HG03139 (cell line): ENCODE measurements around the gene ZNF20.

Source experiments
- ATAC-seq: cut with Tn5 transposase; IDR thresholded peaks from one replicate; pipeline ENCODE4 v1.9.1; 2021; ENCODE audit not compliant: unreplicated experiment

ZNF20 gene

GRCh38 chr19:12139885-12140544 lies at the start of gene ZNF20:
ZNF20 (minus strand) TSS chr19:12140350; CDS start chr19:12140182, 168 bp downstream.
- peak; percentile 89 for ATAC-seq

- ATAC-seq, result no peak
These were observed 47.5 kb upstream of the ZNF20 start for GRCh38 chr19:12187625-12188024.

- ATAC-seq, result no peak
These were observed 40.2 kb upstream of the ZNF20 start for GRCh38 chr19:12180377-12180776.

- no peak for ATAC-seq
These were observed 26.5 kb upstream of the ZNF20 start for GRCh38 chr19:12166626-12167025.

- ATAC-seq, result no peak
These were observed 23.7 kb upstream of the ZNF20 start for GRCh38 chr19:12163826-12164225.

DNA sequence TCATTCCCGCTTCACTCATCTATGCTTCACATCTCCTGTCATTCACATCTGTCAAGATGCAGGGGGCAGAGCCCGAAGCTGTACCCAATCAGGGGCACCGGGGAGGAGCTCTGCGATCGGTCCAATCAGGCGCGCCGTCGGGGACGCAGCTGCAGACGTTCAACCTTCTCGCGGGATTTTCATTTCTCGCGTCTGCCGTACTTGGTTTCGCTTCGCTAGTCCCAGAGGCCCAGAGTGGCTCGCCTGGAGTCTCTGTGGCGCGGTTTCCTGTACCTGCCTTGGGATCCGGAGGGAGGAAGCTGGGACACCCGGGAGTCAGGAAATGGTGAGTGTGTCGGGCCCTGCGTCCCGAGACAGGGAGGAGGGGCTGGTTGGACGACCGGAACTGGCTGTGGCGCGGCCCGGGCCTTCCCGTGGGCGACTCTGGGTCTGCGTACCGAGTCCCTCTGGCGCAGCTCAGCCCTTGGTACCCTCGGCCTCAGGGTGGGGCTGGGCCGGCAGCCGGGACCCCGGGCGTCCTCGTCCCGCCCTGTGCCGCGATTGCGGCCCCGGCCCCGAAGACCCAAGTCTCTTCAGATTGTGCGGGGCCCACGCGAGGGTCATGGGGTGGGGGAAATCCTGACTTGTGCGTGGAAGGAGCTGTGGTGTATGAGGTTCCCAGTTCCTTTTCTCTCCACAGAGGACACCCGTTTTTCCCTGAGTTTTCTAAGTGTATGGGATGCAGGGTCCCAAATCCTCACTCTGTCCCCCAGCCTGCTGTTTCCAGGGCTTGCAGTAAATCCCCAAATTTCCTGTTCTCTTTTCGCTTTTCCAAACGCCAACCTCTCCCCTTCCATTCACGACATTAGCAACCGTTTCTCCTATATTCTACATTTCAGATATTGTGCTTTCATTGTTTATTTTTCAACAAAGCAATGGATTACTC lies 23.0 kb upstream of the ZNF20 start, which contains the start of gene ZNF136:
Gene ZNF136 (plus strand): TSS at position 215 of the 925 bp plus-strand sequence. CDS start 108 bp downstream, at position 323.
- peak; percentile 87 for ATAC-seq

GRCh38 chr19:12162513-12162881 lies 22.3 kb upstream of the ZNF20 start:
- ATAC-seq, result no peak

DNA sequence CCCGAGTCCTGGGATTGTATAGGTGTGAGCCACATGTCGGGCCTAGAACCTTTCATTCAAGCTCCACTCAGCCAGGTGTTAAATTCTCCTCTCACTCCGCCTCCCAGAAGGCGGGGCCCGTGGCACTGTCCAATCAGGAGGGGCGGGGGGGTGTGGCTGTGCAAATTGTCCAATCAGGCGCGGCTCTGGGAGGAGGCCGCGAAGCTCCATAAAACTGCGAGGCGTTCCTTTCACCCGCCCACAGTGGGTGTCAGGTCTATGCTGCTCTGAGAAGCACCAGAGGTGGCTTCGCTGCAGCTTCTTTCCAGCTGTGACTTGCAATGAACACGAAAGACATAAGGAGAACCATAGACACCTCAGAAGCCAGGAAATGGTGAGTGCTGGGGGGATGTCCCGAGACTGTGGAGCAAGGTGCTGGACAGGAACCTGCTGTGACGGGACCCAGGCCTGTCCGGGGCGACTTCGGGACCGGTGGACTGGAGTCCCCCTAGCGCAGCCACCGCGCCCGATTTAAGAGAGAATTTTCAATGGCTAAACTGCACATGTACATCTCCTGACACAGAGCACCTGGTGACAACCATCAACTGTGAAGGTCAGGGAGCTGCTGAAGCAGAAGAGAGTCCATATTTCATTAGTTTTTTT lies 19.7 kb upstream of the ZNF20 start:
- ATAC-seq, result no peak

- ATAC-seq, result no peak
These were observed 16.3 kb upstream of the ZNF20 start, which contains the start of gene ZNF625 for GRCh38 chr19:12156223-12157058. ZNF625 (minus strand) TSS chr19:12156734; CDS start chr19:12156558, 176 bp downstream.

DNA sequence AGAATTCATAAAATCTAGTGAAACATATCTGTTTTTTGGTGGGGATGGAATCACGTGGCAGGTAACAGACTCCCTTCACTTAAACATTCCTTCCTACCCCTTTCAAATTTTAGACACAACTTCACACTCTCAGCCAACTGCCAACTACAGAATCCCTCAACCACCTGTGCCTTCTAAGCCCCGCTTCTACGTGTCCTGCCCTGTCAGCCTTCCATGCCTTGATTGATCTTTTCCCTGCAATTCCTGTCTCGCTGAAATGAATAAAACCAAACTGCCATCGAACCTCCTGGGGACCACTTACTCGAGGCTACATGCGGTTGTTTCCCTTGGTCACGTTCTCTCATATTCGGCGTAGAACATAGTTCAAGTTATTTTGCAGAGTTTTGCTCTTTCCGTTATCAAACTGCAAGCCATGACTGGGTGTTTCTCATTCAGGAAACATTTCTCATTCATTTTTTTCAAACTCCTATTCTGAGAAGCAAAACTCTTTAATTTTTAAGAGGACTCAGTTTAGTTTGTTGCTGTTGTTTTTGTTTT lies 15.2 kb upstream of the ZNF20 start:
- ATAC-seq, result no peak

DNA sequence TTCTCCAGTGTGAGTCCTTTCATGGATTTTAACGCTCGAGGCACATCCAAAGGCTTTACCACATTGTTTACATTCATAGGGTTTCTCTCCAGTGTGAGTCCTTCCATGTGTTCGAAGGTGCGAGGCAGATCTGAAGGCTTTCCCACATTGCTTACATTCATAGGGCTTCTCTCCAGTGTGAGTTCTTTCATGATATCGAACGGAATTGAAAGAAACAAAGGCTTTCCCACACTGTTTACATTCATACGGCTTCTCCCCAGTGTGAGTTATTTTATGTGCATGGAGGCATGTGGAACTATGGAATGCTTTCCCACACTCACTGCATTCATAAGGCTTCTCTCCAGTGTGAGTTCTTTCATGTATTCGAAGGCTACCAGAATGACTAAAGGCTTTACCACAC lies 5.2 kb upstream of the ZNF20 start:
- no peak for ATAC-seq

- ATAC-seq, result no peak
These were observed 1.2 kb upstream of the ZNF20 start for GRCh38 chr19:12141405-12141736.

DNA sequence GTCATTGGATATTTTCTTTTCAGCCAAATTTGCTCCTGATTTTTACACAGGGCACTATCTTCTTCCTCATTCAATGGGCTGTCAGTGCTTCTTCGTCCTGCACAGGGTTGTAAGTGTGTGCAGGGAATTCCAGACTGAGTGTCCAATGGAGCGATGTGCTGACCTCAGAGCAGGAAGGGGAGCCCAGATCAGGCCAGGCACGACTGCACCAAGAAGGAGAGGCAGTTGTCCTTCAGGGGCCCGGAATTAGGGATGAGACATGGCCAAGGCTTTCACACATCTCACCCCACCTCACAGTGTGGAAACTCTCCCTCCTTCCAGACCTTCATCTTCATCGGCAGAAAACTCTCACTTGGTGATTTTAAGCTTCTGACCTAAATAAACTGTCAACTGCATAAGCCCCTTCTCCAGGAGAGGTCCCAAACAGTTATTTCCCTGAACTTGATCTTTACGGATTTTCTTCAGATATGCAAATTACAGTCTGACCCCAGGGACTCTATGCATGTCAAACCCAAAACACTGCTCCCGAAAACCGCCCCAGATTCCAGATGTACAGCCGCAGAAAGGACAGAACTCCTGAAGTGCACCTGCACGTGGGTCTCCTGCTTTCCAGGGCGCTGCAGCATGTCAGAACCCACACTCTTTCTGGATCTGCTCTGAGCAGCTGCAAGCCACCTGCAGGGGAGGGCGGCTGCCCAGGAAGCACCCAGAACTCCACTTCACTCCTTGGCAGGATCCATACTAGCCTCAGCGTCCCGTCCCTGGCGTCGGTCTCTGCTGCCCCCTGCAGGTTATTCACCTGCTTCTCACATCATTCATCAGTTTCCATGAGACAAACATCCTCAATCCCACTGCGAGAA lies 625 bp upstream of the ZNF20 start:
- ATAC-seq, result no peak

GRCh38 chr19:12139269-12139668 lies 881 bp downstream of the ZNF20 start:
- ATAC-seq, result no peak

GRCh38 chr19:12137221-12137940 lies 2.8 kb downstream of the ZNF20 start:
- ATAC-seq, result no peak

GRCh38 chr19:12133069-12133468 lies 7.1 kb downstream of the ZNF20 start:
- no peak for ATAC-seq

- ATAC-seq, result no peak
These were observed 13.4 kb downstream of the ZNF20 start for GRCh38 chr19:12126707-12127106.

- no peak for ATAC-seq
These were observed 22.8 kb downstream of the ZNF20 start for GRCh38 chr19:12117201-12117970.
